Right ventricle myocardium superior (tissue), 1 donor: ENCODE measurements around the gene TAS2R7. TPM values are rescaled to one million over a fixed set of nuclear protein-coding genes. Genes with fewer than 3 reads are reported as not detected.

Source experiments
- ATAC-seq: fragments of 200-7000 bp; cut with Tn5 transposase; one replicate; pipeline ENCODE4 v1.9.1; 2020; ENCODE audit warnings: mild to moderate bottlenecking; ENCODE audit not compliant: poor library complexity
- DNase-seq: peaks from one replicate; pipeline ENCODE4 v3.0.0-alpha.2; 2020
- intact Hi-C: fragments of 100-400 bp; cut with DNase I; formaldehyde crosslinking; loops from one replicate; pipeline ENCODE4 v1.11.2; 2022
- total RNA-seq: library from RNA; stranded (reverse); fragmentation: NEBNext Ultra II Directional; extraction: Animal tissue kit (Norgen Biotek cat#: 25700); gene quantifications from one replicate; pipeline ENCODE4 v1.2.1, GENCODE V29; 2021
- donor health status: DM: no; HTN: yes; CAD: no; lungs with severe emphysema.

TAS2R7 gene
- total RNA-seq, 1 donor from 2014 or later: not detected

DNA sequence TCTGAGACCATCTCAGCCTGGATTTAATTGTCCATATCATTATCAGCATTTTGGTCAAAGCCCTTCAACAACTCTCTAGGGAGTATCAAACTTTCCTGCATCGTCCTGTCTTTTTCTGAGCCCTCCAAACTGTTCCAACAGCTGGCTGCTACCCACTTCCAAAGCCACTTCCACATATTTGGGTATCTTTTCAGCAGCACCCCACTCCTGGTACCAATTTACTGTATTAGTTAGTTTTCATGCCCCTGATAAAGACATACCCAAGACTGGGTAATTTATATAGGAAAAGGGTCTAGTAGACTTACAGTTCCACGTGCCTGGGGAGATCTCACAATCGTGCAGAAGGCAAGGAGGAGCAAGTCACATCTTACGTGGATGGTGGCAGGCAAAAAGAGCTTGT is 46.2 kb downstream of the TAS2R7 start:
- DNase-seq (no peak), ATAC-seq (no peak)
- intact Hi-C loops: no loop called here

DNA sequence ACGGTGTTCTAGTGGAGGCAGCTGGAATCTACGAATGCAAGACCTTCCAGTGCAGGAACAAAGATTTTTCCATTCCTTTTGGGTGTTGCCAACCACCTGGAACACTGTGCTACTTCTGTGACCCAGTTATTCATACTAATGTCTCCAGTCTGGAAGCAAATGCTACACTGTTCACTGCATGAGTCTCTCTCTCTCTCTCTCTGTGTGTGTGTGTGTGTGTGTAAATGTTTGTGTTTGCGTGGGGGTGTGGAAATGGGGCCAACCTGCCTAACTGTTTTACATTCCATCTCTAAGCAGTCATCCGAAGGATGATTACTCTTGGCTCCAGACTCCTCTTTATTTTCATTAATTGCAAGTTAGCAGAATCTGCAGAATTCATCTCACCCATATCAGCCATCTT is 49.4 kb downstream of the TAS2R7 start:
- no peak for DNase-seq
- intact Hi-C loops: loop anchor here (5.0 kb wide), 1 partner anchor 141 kb away; the partner anchor contains the start of gene MAGOHB
- no peak for ATAC-seq

Other genes with a start within 250 kb of the TAS2R7 start
- gene MAGOHB, start 189.0 kb downstream of the TAS2R7 start, total RNA-seq: 14.0 TPM
- gene STYK1, start 128.6 kb downstream of the TAS2R7 start, total RNA-seq: not detected
- gene YBX3, start 79.3 kb downstream of the TAS2R7 start, total RNA-seq: 535 TPM
- gene TAS2R8, start 4.7 kb upstream of the TAS2R7 start, total RNA-seq: not detected
- 0.22 TPM for gene TAS2R9, start 7.5 kb upstream of the TAS2R7 start, total RNA-seq
- not detected for gene TAS2R10, start 23.7 kb upstream of the TAS2R7 start, total RNA-seq
- 1.1 TPM for gene PRR4, start 46.8 kb upstream of the TAS2R7 start, total RNA-seq
- gene PRH1, start 81.6 kb upstream of the TAS2R7 start, total RNA-seq: 2.5 TPM
- 0.27 TPM for gene TAS2R13, start 106.9 kb upstream of the TAS2R7 start, total RNA-seq
- gene PRH2, start 126.6 kb upstream of the TAS2R7 start, total RNA-seq: not detected
- 0.75 TPM for gene TAS2R14, start 136.6 kb upstream of the TAS2R7 start, total RNA-seq
- gene TAS2R50, start 184.3 kb upstream of the TAS2R7 start, total RNA-seq: 0.22 TPM
- 0.43 TPM for gene TAS2R20, start 195.7 kb upstream of the TAS2R7 start, total RNA-seq
- 0.51 TPM for gene TAS2R19, start 220.0 kb upstream of the TAS2R7 start, total RNA-seq
- gene TAS2R31, start 228.8 kb upstream of the TAS2R7 start, total RNA-seq: 0.38 TPM